ENCODE results near the gene OPHN1.

DNA sequence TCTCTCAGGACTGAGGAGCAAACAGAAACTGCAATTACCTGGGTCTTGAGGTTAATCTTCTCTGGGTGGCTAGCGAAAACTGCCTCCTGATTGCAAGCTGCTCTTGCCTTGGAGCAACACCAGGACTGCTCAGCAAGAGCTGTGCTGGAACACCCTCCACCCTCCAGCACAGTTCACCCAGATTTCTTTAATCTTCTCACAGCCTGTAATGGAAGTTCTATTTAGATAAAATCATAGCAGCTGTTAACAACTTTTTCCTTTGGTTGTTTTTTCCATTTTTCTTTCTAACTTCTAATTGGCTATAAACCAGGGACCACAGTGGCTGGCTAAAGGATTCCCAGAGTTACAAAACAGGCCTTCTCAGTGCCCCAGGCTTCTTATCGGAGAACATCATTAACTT, 36.3 kb downstream of the OPHN1 start:
- TF ChIP-seq, protein P1, sequence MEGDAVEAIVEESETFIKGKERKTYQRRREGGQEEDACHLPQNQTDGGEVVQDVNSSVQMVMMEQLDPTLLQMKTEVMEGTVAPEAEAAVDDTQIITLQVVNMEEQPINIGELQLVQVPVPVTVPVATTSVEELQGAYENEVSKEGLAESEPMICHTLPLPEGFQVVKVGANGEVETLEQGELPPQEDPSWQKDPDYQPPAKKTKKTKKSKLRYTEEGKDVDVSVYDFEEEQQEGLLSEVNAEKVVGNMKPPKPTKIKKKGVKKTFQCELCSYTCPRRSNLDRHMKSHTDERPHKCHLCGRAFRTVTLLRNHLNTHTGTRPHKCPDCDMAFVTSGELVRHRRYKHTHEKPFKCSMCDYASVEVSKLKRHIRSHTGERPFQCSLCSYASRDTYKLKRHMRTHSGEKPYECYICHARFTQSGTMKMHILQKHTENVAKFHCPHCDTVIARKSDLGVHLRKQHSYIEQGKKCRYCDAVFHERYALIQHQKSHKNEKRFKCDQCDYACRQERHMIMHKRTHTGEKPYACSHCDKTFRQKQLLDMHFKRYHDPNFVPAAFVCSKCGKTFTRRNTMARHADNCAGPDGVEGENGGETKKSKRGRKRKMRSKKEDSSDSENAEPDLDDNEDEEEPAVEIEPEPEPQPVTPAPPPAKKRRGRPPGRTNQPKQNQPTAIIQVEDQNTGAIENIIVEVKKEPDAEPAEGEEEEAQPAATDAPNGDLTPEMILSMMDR (IDR thresholded peaks at IDR 0.05): no peak
- no peak for TF ChIP-seq POLR2A (IDR thresholded peaks at IDR 0.05)

All from lower leg skin (tissue), 3 donors.